HL-60 (cell line): ENCODE data around the gene TLK2.
"Not testable (repeated sequence)": the region's sequence is repeated elsewhere in the genome, so short reads cannot be mapped to it uniquely, and the experiment has no call there.

Experiments
- CTCF ChIP-seq: IDR thresholded peaks from one replicate; pipeline ENCODE4 v1.5.1; 2011; ENCODE audit warnings: low read length, control low read depth, inconsistent platforms; ENCODE audit not compliant: insufficient read depth
- GABPA ChIP-seq: IDR thresholded peaks from 2 replicates; pipeline ENCODE4 v1.6.1; 2012; ENCODE audit warnings: low read depth
- POLR2AphosphoS5 ChIP-seq: IDR thresholded peaks from 2 replicates; pipeline ENCODE4 v1.6.1; 2012; ENCODE audit warnings: low read depth
- REST ChIP-seq: IDR thresholded peaks from 2 replicates; pipeline ENCODE4 v1.6.1; 2012; ENCODE audit warnings: low read depth; ENCODE audit not compliant: insufficient replicate concordance
- SPI1 ChIP-seq: IDR thresholded peaks from 2 replicates; pipeline ENCODE4 v1.6.1; 2012; ENCODE audit warnings: low read depth, mild to moderate bottlenecking, borderline replicate concordance

- not testable (repeated sequence) for TF ChIP-seq SPI1, CTCF, POLR2AphosphoS5, REST, GABPA
Measured at GRCh38 chr17:62464422-62464821, 14.2 kb upstream of the TLK2 start.
